Body of pancreas (tissue), 4 donors: ENCODE results near the gene RSRC2.

Experiments used
- CTCF ChIP-seq, 7 experiments: fragments of 450-650 bp in 4 of 7; fragments of 200-600 bp in 3 of 7; sonication (generic) in 3 of 7; IDR thresholded peaks; one replicate each; pipeline ENCODE4 v1.5.1; 2016 to 2019; ENCODE audit warnings: antibody characterized with exemption in 7 of 7
- POLR2A ChIP-seq, 3 donors: fragments of 450-650 bp; IDR thresholded peaks; one replicate each; pipeline ENCODE4 v1.6.1; 2016; ENCODE audit warnings: antibody characterized with exemption in 3 of 3, mild to moderate bottlenecking in 2 of 3

DNA sequence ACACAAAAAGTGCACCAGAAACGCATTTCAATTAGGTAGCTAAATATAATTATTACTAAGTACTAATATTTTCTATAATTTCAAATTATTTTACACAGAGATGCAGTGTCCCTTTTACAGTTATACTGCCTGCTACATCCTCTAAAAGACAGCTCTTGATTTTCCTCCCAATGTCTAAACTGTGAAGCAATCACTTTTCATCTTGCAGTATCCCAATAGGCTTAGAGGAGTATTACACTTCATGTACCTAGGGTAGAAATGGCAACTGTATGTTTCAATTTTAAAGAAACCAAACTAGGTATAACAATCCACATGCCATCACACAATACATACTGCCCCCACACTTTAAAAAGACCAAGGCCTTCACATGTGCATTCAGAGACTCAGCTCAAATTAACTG, 7.3 kb downstream of the RSRC2 start:
- TF ChIP-seq CTCF (IDR thresholded peaks at IDR 0.05) (no peak), POLR2A (IDR thresholded peaks at IDR 0.05) (no peak)
